ENCODE measurements around the gene APCS. TPM values are rescaled to one million over a fixed set of nuclear protein-coding genes. Genes with fewer than 3 reads are reported as not detected.

Gene APCS
- total and polyA plus RNA-seq, 2 of the 8 experiments (the other 6 are each of a cell fraction or from before 2014, with no cell fraction given) = not detected

DNA sequence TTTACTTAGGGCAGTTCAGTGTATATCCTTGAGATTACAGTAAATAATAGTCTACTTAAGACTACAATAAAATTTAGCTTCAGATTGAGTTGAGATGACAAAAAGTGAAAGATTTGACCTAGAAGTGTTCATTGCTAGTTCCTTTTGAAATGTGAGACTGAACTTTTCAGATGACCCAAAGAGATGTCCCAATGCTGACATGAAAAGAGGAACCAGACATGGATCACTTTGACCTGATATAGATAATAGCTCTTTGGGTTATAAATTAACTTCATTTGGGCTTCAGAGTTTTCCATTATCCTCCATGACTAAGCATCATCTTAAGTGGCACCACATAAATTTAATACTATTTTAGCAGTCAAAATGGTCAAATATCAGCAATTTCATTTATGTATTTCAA, 26.1 kb upstream of the APCS start:
- no peak overlapping the region for H3K14ac ChIP-seq (ENCODE audit: insufficient read length)
- no peak overlapping the region for H3K9ac ChIP-seq (replicated peaks in 1 of 4; ENCODE audit: extremely low read depth in 1 of 4, low read depth in 3 of 4, low read length in 3 of 4)
- H3K18ac ChIP-seq (ENCODE audit: extremely low read depth, low read length) = no peak overlapping the region
- no peak overlapping the region for H3K27ac ChIP-seq (ENCODE audit: low read depth, low read length)
- no peak overlapping the region for H3K4ac ChIP-seq (replicated peaks; ENCODE audit: insufficient read length, low read depth, low read length)
- no peak overlapping the region for H2AFZ ChIP-seq (ENCODE audit: low read length)
- no peaks in the 10 kb centered on the region for H3K36me3 ChIP-seq (ENCODE audit: control insufficient read depth in 2 of 4, insufficient read depth in 4 of 4, low read length in 3 of 4)
- no peaks in the 10 kb centered on the region for H3K23me2 ChIP-seq (ENCODE audit: low read depth, low read length)
- DNase-seq (ENCODE audit: low read depth in 1 of 2, low spot score in 2 of 2) (no peak), FAIRE-seq (no peak)
- H4K8ac ChIP-seq (ENCODE audit: extremely low read depth, insufficient read depth, low read length) = no peak overlapping the region
- no peak overlapping the region for H2BK15ac ChIP-seq (ENCODE audit: low read length)
- H3K9me3 ChIP-seq (ENCODE audit: insufficient read depth in 2 of 2, low read depth in 1 of 2, low read length in 1 of 2) = peaks cover 65 to 90% of the 10 kb centered on the region in 2 experiments
- no peak for TF ChIP-seq RNF2 (IDR thresholded peaks at IDR 0.05; ENCODE audit: borderline replicate concordance, low read depth, low read length, missing control alignments, poor library complexity, severe bottlenecking)
- H3K4me3 ChIP-seq (ENCODE audit: extremely low read depth in 1 of 4, insufficient read depth in 2 of 4, low read depth in 3 of 4, low read length in 4 of 4) = no peak overlapping the region
- H3K79me2 ChIP-seq (ENCODE audit: control insufficient read depth in 1 of 2, insufficient read depth in 2 of 2, low read length in 2 of 2) = no peaks in the 10 kb centered on the region
- no peak overlapping the region for H4K5ac ChIP-seq (ENCODE audit: insufficient read length, low read depth, low read length)
- POLR2A ChIA-PET (ENCODE audit: partially characterized antibody) = no interaction called here
- no peaks in the 10 kb centered on the region for H3K79me1 ChIP-seq (ENCODE audit: low read depth, low read length)
- H3K56ac ChIP-seq (replicated peaks; ENCODE audit: insufficient read length, low read depth, low read length) = no peak overlapping the region
- H3K27me3 ChIP-seq (replicated peaks in 1 of 4; ENCODE audit: control insufficient read depth in 3 of 4, extremely low read depth in 1 of 4, insufficient read depth in 3 of 4, low read length in 3 of 4) = no peaks in the 10 kb centered on the region
- no peak overlapping the region for H3K23ac ChIP-seq (ENCODE audit: insufficient read length)
- H4K91ac ChIP-seq (replicated peaks; ENCODE audit: insufficient read length, low read length) = no peak overlapping the region
- no peak overlapping the region for H2BK12ac ChIP-seq (ENCODE audit: low read depth, low read length)
- H3K4me2 ChIP-seq (ENCODE audit: insufficient read depth in 1 of 2, low read depth in 2 of 2, low read length in 2 of 2) = no peak overlapping the region
- H3K4me1 ChIP-seq (replicated peaks in 1 of 4; ENCODE audit: control insufficient read depth in 3 of 4, insufficient read depth in 4 of 4, low read length in 3 of 4) = no peaks in the 10 kb centered on the region
- no peak overlapping the region for H2BK120ac ChIP-seq (replicated peaks; ENCODE audit: low read depth, low read length)
- H4K20me1 ChIP-seq (replicated peaks in 1 of 2; ENCODE audit: control insufficient read depth in 1 of 2, insufficient read depth in 2 of 2, low read length in 2 of 2) = no peaks in the 10 kb centered on the region
- no peak overlapping the region for H2AK5ac ChIP-seq (ENCODE audit: low read depth, low read length)
- CTCF ChIA-PET (ENCODE audit: partially characterized antibody) = no interaction called here
- H2BK5ac ChIP-seq (ENCODE audit: low read depth, low read length) = no peak overlapping the region
- no peak overlapping the region for H2BK20ac ChIP-seq (ENCODE audit: low read length)

All from H1 (cell line).